ENCODE results near the gene CCDC167.
"Not testable (repeated sequence)": the region's sequence is repeated elsewhere in the genome, so short reads cannot be mapped to it uniquely, and the experiment has no call there.

CCDC167 gene

GRCh38 chr6:37511910-37512399 is 12.3 kb upstream of the CCDC167 start:
- no peak for DNase-seq (ENCODE audit: low read depth in 2 of 2, low spot score in 1 of 2)

GRCh38 chr6:37511201-37511600 is 11.5 kb upstream of the CCDC167 start:
- DNase-seq (ENCODE audit: low read depth in 2 of 2, low spot score in 1 of 2) = no peak

GRCh38 chr6:37507690-37508421 is 8.2 kb upstream of the CCDC167 start:
- DNase-seq (ENCODE audit: low read depth in 2 of 2, low spot score in 1 of 2) = no peak

GRCh38 chr6:37507077-37507476 is 7.4 kb upstream of the CCDC167 start:
- no peak for DNase-seq (ENCODE audit: low read depth in 2 of 2, low spot score in 1 of 2)

- DNase-seq (ENCODE audit: low read depth in 2 of 2, low spot score in 1 of 2) = no peak
Measured at GRCh38 chr6:37506479-37506878, 6.8 kb upstream of the CCDC167 start.

GRCh38 chr6:37504024-37504423 is 4.3 kb upstream of the CCDC167 start:
- DNase-seq (ENCODE audit: low read depth in 2 of 2, low spot score in 1 of 2) = no peak

- no peak for DNase-seq (ENCODE audit: low read depth in 2 of 2, low spot score in 1 of 2)
Measured at GRCh38 chr6:37503309-37503965, 3.7 kb upstream of the CCDC167 start.

GRCh38 chr6:37502703-37503291 is 3.1 kb upstream of the CCDC167 start:
- no peak for DNase-seq (ENCODE audit: low read depth in 2 of 2, low spot score in 1 of 2)

- DNase-seq (ENCODE audit: low read depth in 2 of 2, low spot score in 1 of 2) = no peak
Measured at GRCh38 chr6:37501632-37502491, 2.2 kb upstream of the CCDC167 start.

GRCh38 chr6:37500904-37501303 is 1.2 kb upstream of the CCDC167 start:
- DNase-seq (ENCODE audit: low read depth in 2 of 2, low spot score in 1 of 2) = not testable (repeated sequence)

GRCh38 chr6:37500294-37500608 is 558 bp upstream of the CCDC167 start:
- no peak for DNase-seq (ENCODE audit: low read depth in 2 of 2, low spot score in 1 of 2)

- no peak for DNase-seq (ENCODE audit: low read depth in 2 of 2, low spot score in 1 of 2)
Measured at GRCh38 chr6:37496951-37497885, 2.5 kb downstream of the CCDC167 start.

GRCh38 chr6:37495244-37495934 is 4.3 kb downstream of the CCDC167 start:
- DNase-seq (ENCODE audit: low read depth in 2 of 2, low spot score in 1 of 2) = no peak

GRCh38 chr6:37493661-37493995 is 6.1 kb downstream of the CCDC167 start:
- no peak for DNase-seq (ENCODE audit: low read depth in 2 of 2, low spot score in 1 of 2)

- no peak for DNase-seq (ENCODE audit: low read depth in 2 of 2, low spot score in 1 of 2)
Measured at GRCh38 chr6:37492991-37493660, 6.6 kb downstream of the CCDC167 start.

- no peak for DNase-seq (ENCODE audit: low read depth in 2 of 2, low spot score in 1 of 2)
Measured at GRCh38 chr6:37492236-37492972, 7.3 kb downstream of the CCDC167 start.

GRCh38 chr6:37491830-37492208 is 7.9 kb downstream of the CCDC167 start:
- DNase-seq (ENCODE audit: low read depth in 2 of 2, low spot score in 1 of 2) = no peak

- no peak for DNase-seq (ENCODE audit: low read depth in 2 of 2, low spot score in 1 of 2)
Measured at GRCh38 chr6:37491171-37491829, 8.4 kb downstream of the CCDC167 start.

Data from stimulated activated CD8-positive, alpha-beta memory T cell treated with anti-CD3 and anti-CD28 coated beads, Interleukin-4, amount 100 ng/mL, for 1 hour (primary cell).